GM21367 (cell line): ENCODE measurements around the gene RNFT2.

Experiments
- ATAC-seq: cut with Tn5 transposase; IDR thresholded peaks from one replicate; pipeline ENCODE4 v1.9.1; 2021; ENCODE audit not compliant: unreplicated experiment

RNFT2 gene

DNA sequence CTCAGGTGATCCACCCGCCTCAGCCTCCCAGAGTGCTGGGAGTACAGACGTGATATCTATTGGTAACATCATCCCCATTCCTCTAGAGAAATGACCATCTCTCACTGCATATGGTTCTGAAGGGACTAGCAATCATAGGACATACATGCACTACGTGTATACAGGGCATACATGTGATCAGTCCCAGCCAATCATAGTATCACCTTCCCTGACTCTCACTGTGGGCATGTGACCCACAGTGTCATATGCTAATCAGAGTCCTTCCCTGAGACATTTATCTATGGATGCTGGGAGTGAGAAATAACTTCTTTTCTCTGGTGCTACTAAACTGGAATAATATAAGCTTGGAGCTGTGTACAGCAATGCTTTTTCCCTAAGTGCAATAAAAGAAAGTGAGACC, 160.6 kb downstream of the RNFT2 start:
- no peak for ATAC-seq

DNA sequence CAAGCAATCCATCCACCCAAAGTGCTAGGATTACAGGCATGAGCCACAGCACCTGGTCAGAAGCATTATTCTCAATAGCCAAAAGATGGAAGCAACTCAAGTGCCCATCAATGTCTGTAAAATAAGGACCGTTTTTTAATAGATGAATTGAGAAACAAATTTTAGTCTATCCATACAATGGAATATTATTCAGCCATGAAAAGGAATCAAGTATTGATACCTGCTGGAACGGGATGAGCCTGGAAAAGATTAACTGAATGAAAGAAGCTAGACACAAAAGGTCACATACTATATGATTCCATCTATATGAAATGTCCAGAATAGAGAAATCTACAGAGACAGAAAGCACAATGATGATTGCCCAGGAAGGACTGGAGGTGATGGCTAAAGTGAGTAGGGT, 163.5 kb downstream of the RNFT2 start:
- no peak for ATAC-seq
